ENCODE data around the gene XIRP1. TPM values are rescaled to one million over a fixed set of nuclear protein-coding genes. Genes with fewer than 3 reads are reported as not detected.

The XIRP1 gene
- total RNA-seq, 4 donors from 2014 or later = not detected

DNA sequence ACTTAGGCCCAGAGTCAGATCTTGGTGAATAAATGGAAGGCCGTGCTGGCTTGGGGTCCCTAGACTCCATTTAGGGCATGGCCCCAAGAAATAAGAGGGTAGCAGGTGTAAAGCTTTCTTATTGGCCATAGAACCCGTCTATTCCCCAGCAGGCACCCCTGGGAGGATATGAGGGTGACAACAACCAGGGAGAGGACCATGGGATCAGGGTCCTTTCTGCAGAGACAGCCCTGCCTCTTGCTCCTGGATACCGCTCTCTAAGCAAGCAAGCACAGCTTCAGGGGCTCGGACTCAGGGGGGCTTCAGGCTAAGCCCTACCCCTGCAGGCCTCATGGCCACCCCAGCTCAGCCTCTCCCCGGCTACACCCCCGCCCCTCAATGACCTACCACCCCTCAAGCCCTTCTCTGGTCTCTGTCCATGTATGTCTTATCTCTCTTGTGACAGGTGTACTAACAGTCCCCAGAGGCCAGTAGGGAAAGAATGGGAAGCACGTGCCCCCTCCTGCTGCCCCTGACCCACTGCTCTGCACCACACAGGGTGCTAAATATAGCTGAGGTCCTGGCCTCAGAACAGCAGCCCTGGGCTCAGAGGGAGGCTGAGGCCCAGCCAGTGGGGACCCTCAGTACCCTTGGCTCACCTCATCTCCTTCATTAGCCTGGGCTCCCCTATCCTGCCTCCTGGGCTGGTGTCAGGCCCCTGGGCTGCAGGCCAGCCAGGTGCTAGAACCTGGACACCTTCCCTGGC, 1.9 kb downstream of the XIRP1 start:
- Histone ChIP-seq H3K9me3 (no peaks in the 10 kb centered on the region), H3K27ac (no peak overlapping the region), H3K36me3 (no peaks in the 10 kb centered on the region), H3K27me3 (no peaks in the 10 kb centered on the region), H3K4me1 (peaks cover 0 to 14% of the 10 kb centered on the region in 2 donors), H3K4me3 (replicated peaks in 1 of 3) (no peak overlapping the region)
- intact Hi-C loops (cut with DNase I) = loop anchor here (2.0 kb wide), 1 partner anchor 100 kb away; no protein-coding TSS in a partner anchor
- WGBS, 2 donors = 74 to 77% methylated on average over 7 of the region's 7 CpGs
- no peak for DNase-seq
- no peak for TF ChIP-seq POLR2A (IDR thresholded peaks at IDR 0.05)
- TF ChIP-seq, protein P1, sequence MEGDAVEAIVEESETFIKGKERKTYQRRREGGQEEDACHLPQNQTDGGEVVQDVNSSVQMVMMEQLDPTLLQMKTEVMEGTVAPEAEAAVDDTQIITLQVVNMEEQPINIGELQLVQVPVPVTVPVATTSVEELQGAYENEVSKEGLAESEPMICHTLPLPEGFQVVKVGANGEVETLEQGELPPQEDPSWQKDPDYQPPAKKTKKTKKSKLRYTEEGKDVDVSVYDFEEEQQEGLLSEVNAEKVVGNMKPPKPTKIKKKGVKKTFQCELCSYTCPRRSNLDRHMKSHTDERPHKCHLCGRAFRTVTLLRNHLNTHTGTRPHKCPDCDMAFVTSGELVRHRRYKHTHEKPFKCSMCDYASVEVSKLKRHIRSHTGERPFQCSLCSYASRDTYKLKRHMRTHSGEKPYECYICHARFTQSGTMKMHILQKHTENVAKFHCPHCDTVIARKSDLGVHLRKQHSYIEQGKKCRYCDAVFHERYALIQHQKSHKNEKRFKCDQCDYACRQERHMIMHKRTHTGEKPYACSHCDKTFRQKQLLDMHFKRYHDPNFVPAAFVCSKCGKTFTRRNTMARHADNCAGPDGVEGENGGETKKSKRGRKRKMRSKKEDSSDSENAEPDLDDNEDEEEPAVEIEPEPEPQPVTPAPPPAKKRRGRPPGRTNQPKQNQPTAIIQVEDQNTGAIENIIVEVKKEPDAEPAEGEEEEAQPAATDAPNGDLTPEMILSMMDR (IDR thresholded peaks at IDR 0.05) = no peak

DNA sequence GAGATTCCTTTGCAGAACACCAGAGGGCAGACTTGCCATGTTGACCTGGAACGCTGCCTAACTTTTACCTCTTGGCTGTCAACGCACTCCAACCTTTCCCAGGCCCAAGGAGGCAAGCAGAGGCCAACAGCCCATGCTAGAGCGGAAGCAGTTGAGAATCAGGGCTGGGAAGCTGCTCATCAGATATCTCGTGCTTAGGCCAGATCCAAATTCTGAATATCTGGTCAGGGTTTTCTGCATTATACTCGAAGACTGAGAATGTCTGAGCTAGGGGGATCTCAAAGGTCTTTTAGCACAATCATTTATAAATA, 2.5 kb downstream of the XIRP1 start:
- no peak for TF ChIP-seq POLR2A (IDR thresholded peaks at IDR 0.05)
- TF ChIP-seq, protein P1 (IDR thresholded peaks at IDR 0.05) = peak in 5 of 6 experiments; percentile 67 to 89 (median 86)
- DNase-seq = peak; percentile 78 to 83
- intact Hi-C loops (cut with DNase I) = loop anchor here (2.0 to 10.0 kb wide), 2 partner anchors 101 to 195 kb away; partner anchors contain the start of gene SLC25A38
- Histone ChIP-seq H3K36me3 (no peaks in the 10 kb centered on the region), H3K4me3 (replicated peaks in 1 of 3) (no peak overlapping the region), H3K4me1 (peaks cover 0 to 14% of the 10 kb centered on the region in 2 donors), H3K27me3 (no peaks in the 10 kb centered on the region), H3K9me3 (no peaks in the 10 kb centered on the region), H3K27ac (no peak overlapping the region)
- 19 to 29% methylated on average over 5 of the region's 5 CpGs for WGBS, 2 donors

DNA sequence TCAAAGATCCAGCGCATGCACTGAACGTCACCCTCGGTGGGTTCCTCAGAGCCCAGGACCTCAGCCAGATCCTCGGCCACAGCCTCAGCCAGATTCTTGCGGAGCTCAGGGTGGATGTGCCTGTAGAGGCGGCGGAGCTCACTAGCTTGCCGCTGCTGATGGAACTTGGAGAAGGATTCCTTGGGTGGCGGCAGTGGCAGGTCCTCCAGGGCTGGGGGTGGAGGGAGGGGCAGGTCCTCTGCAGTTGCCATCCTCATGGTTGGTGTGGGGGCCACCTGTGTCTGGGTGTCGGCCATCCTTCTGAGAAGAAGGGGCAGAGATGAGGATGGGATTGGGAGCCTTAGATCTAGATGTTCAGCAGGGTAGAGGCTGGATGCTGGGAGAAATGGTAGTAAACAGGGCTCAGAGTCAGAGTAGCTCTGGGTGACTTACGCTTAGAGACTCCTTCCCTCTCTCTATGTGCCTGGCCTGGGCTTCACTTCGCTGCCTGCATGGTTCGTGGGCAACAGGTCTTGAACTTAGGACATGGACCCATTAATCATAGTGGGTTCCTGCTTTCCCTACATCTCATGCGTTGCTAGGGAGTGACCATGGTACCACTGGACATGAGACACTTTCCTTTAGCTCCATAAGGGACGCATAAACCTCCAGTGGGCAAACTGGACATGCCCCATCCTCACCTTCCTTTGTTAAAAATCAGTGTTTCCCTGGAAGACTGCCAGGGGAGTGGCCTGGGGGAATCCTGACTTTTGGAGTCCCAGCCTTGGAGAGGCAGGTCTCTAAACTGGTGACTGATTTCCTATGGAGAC, 3.0 kb downstream of the XIRP1 start:
- Histone ChIP-seq H3K27me3 (no peaks in the 10 kb centered on the region), H3K4me1 (peaks cover 0 to 14% of the 10 kb centered on the region in 2 donors), H3K9me3 (no peaks in the 10 kb centered on the region), H3K4me3 (replicated peaks in 1 of 3) (no peak overlapping the region), H3K27ac (no peak overlapping the region), H3K36me3 (no peaks in the 10 kb centered on the region)
- 80 to 81% methylated on average over 13 of the region's 15 CpGs for WGBS, 2 donors
- DNase-seq = no peak
- TF ChIP-seq, protein P1 (IDR thresholded peaks at IDR 0.05) = peak in 1 of 6 experiments; percentile 47
- no peak for TF ChIP-seq POLR2A (IDR thresholded peaks at IDR 0.05)
- intact Hi-C loops (cut with DNase I) = loop anchor here (10.0 kb wide), 1 partner anchor 195 kb away; the partner anchor contains the start of gene SLC25A38

DNA sequence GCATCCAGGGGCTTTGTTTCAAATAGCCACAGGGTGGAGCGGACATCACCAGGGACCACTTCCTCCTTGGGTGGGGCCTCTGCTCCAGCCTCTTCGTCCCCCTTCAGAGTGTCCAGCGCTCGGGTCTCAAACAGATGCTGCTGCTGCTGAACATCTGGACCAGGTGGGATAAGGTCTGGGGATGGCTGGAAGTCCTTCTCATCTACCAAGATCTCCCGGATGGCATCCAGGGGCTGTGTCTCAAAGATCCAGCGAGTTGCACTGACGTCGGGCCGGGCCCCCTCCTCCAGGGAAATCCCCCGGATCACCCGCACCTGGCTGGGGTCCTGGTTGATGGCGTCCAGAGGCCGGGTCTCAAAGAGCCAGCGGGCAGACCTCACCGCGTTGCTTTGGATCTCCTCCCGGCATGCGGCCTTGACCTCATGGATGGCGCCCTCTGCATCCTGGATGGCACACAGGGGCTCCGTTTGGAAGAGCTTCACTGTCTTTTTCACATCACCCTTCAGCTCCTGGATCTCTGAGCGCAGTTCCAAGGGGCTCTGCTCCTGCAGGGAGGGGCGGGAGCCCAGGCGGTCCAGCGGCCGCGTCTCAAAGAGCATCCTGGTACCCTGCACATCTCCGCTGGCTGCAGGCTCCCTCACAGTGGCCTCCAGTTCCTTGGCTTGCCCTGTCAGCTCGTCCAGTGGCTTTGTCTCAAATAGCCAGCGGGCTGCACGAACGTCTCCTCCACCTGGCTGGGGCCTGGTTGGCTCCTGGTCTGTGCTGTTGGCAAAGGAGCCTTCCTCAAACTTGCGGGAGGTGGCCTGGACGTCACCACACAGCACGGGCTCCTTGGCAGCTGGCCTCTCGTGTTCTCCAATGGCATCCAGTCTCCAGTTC, 3.9 kb downstream of the XIRP1 start:
- Histone ChIP-seq H3K27ac (no peak overlapping the region), H3K36me3 (no peaks in the 10 kb centered on the region), H3K4me1 (peaks cover under 1 to 18% of the 10 kb centered on the region in 2 donors), H3K4me3 (replicated peaks in 1 of 3) (no peak overlapping the region), H3K27me3 (no peaks in the 10 kb centered on the region), H3K9me3 (no peaks in the 10 kb centered on the region)
- 84 to 94% methylated on average over 21 to 34 of the region's 35 CpGs for WGBS, 2 donors
- TF ChIP-seq, protein P1 (IDR thresholded peaks at IDR 0.05) = no peak
- no peak for TF ChIP-seq POLR2A (IDR thresholded peaks at IDR 0.05)
- no peak for DNase-seq
- intact Hi-C loops (cut with DNase I) = loop anchor here (10.0 kb wide), 1 partner anchor 196 kb away; the partner anchor contains the start of gene SLC25A38

Data from thyroid gland (tissue), 4 donors.